SU-DHL-6 (cell line): Measurements from ENCODE around the gene PRKN.

Experiments
- H2AFZ ChIP-seq: fragments of 200-600 bp; sonication (generic); 2 replicates; pipeline ENCODE4 v1.6.1; 2014; ENCODE audit warnings: low read depth, mild to moderate bottlenecking, moderate library complexity, mixed read lengths, antibody characterized with exemption, low read length; ENCODE audit not compliant: severe bottlenecking
- H3F3A ChIP-seq: fragments of 200-600 bp; shearing (Covaris generic); 2 replicates; pipeline ENCODE4 v1.6.0; 2016; ENCODE audit warnings: antibody characterized with exemption, mild to moderate bottlenecking; ENCODE audit not compliant: insufficient read depth
- H3K27ac ChIP-seq: fragments of 200-600 bp; sonication (generic); 2 replicates; pipeline ENCODE4 v1.5.1; 2016; ENCODE audit warnings: low read depth, mild to moderate bottlenecking, low read length, moderate library complexity, mixed read lengths
- H3K27me3 ChIP-seq: fragments of 200-600 bp; sonication (generic), shearing (Covaris generic); 2 replicates; pipeline ENCODE4 v1.6.0; 2014; ENCODE audit warnings: mild to moderate bottlenecking, low read length
- H3K36me3 ChIP-seq: fragments of 200-600 bp; sonication (generic); 2 replicates; pipeline ENCODE4 v1.6.1; 2014; ENCODE audit warnings: mild to moderate bottlenecking, low read length, mixed read lengths
- H3K4me2 ChIP-seq: fragments of 300-600, 200-600 bp; shearing (Covaris generic), sonication (generic); 2 replicates; pipeline ENCODE4 v1.6.0; 2014; ENCODE audit warnings: low read length, low read depth, mild to moderate bottlenecking; ENCODE audit not compliant: poor library complexity, severe bottlenecking
- H3K4me3 ChIP-seq: fragments of 200-600 bp; sonication (generic); 2 replicates; pipeline ENCODE4 v1.5.1; 2014; ENCODE audit warnings: antibody characterized with exemption, low read length, mild to moderate bottlenecking, mixed read lengths; ENCODE audit not compliant: insufficient read depth, poor library complexity, severe bottlenecking
- H3K79me2 ChIP-seq: fragments of 200-600 bp; sonication (generic); 2 replicates; pipeline ENCODE4 v1.6.1; 2014; ENCODE audit warnings: mild to moderate bottlenecking, low read length, moderate library complexity; ENCODE audit not compliant: insufficient read depth
- H3K9ac ChIP-seq: fragments of 200-600 bp; sonication (generic); 2 replicates; pipeline ENCODE4 v1.7.0; 2014; ENCODE audit warnings: mild to moderate bottlenecking, low read length
- H3K9me2 ChIP-seq: fragments of 200-600 bp; sonication (generic); replicated peaks from 2 replicates; pipeline ENCODE4 v1.6.1; 2014; ENCODE audit warnings: low read length; ENCODE audit not compliant: insufficient read depth
- H3K9me3 ChIP-seq: fragments of 200-600 bp; sonication (generic); 2 replicates; pipeline ENCODE4 v1.6.1; 2014; ENCODE audit warnings: low read length, mixed read lengths; ENCODE audit not compliant: insufficient read depth
- H4K20me1 ChIP-seq: fragments of 200-600 bp; sonication (generic); 2 replicates; pipeline ENCODE4 v1.6.1; 2014; ENCODE audit warnings: low read depth, mild to moderate bottlenecking, antibody characterized with exemption, low read length, moderate library complexity, mixed read lengths
- CTCF ChIP-seq: fragments of 200-600 bp; sonication (generic); IDR thresholded peaks from one replicate; pipeline ENCODE4 v1.5.1; 2017; ENCODE audit warnings: antibody characterized with exemption, mild to moderate bottlenecking, low read length, moderate library complexity; ENCODE audit not compliant: insufficient read depth, poor library complexity, severe bottlenecking
- EZH2phosphoT487 ChIP-seq: fragments of 200-600 bp; sonication (generic), shearing (Covaris generic); conservative IDR thresholded peaks from 2 replicates; pipeline ENCODE4 v1.6.1; 2018; ENCODE audit warnings: mild to moderate bottlenecking, antibody characterized with exemption, low read length, moderate library complexity, mixed read lengths

PRKN gene

GRCh38 chr6:161674930-161675682 lies 1052.5 kb downstream of the PRKN start:
- Histone ChIP-seq H3K9me3 (no peaks in the 10 kb centered on the region), H3K79me2 (no peaks in the 10 kb centered on the region), H3K4me2 (no peak overlapping the region), H3K9ac (no peak overlapping the region), H3K4me3 (no peak overlapping the region), H2AFZ (no peak overlapping the region), H3F3A (no peaks in the 10 kb centered on the region), H3K9me2 (no peaks in the 10 kb centered on the region), H3K27ac (no peak overlapping the region), H4K20me1 (no peaks in the 10 kb centered on the region), H3K27me3 (no peaks in the 10 kb centered on the region), H3K36me3 (no peaks in the 10 kb centered on the region)
- TF ChIP-seq EZH2phosphoT487 (no peak), CTCF (no peak)

- Histone ChIP-seq H3K4me3 (no peak overlapping the region), H2AFZ (no peak overlapping the region), H3K27me3 (no peaks in the 10 kb centered on the region), H3K36me3 (no peaks in the 10 kb centered on the region), H3K9me2 (no peaks in the 10 kb centered on the region), H3K9me3 (no peaks in the 10 kb centered on the region), H3K79me2 (no peaks in the 10 kb centered on the region), H3K4me2 (no peak overlapping the region), H4K20me1 (no peaks in the 10 kb centered on the region), H3K27ac (no peak overlapping the region), H3K9ac (no peak overlapping the region), H3F3A (no peaks in the 10 kb centered on the region)
- TF ChIP-seq CTCF (no peak), EZH2phosphoT487 (no peak)
Measured at GRCh38 chr6:161673026-161673425, 1054.5 kb downstream of the PRKN start.

- H3K36me3 ChIP-seq, result no peaks in the 10 kb centered on the region
- no peaks in the 10 kb centered on the region for H3F3A ChIP-seq
- no peaks in the 10 kb centered on the region for H3K9me2 ChIP-seq
- no peak overlapping the region for H3K4me3 ChIP-seq
- no peak overlapping the region for H2AFZ ChIP-seq
- no peak overlapping the region for H3K9ac ChIP-seq
- no peaks in the 10 kb centered on the region for H3K79me2 ChIP-seq
- H3K27ac ChIP-seq, result no peak overlapping the region
- no peak overlapping the region for H3K4me2 ChIP-seq
- TF ChIP-seq CTCF (no peak), EZH2phosphoT487 (no peak)
- H3K27me3 ChIP-seq, result no peaks in the 10 kb centered on the region
- no peaks in the 10 kb centered on the region for H3K9me3 ChIP-seq
- no peaks in the 10 kb centered on the region for H4K20me1 ChIP-seq
Measured at GRCh38 chr6:161671117-161671516, 1056.4 kb downstream of the PRKN start.
